Kidney (tissue), 14 donors: ENCODE data around the gene GPC3. TPM values are rescaled to one million over a fixed set of nuclear protein-coding genes. Genes with fewer than 3 reads are reported as not detected.

Experiments used
- DNase-seq, 5 donors: peaks; one replicate each; pipeline ENCODE4 v3.0.0-alpha.2; 2013 to 2020
- FAIRE-seq: peaks from 2 replicates; lab custom pipeline; 2012; peaks lifted over from hg19 to GRCh38; lab: Jason Lieb, UNC
- H3K27ac ChIP-seq, 2 donors: one replicate each; pipeline ENCODE4 v1.7.0; 2013; ENCODE audit warnings: low read depth in 2 of 2, low read length in 2 of 2, inconsistent platforms in 1 of 2
- H3K27me3 ChIP-seq: one replicate; pipeline ENCODE4 v1.7.1; 2013; ENCODE audit warnings: low read length, inconsistent platforms; ENCODE audit not compliant: control insufficient read depth, insufficient read depth
- H3K36me3 ChIP-seq, 3 donors: one replicate each; pipeline versions ENCODE4 v1.7.0 to v1.7.1; 2013; ENCODE audit warnings: low read length in 3 of 3, control low read depth in 1 of 3, inconsistent platforms in 1 of 3; ENCODE audit not compliant: insufficient read depth in 3 of 3, control insufficient read depth in 2 of 3
- H3K4me1 ChIP-seq, 3 donors: one replicate each; pipeline versions ENCODE4 v1.7.0 to v1.7.1; 2013; ENCODE audit warnings: low read length in 3 of 3, inconsistent platforms in 1 of 3, low read depth in 1 of 3; ENCODE audit not compliant: control insufficient read depth in 2 of 3, insufficient read depth in 2 of 3
- H3K4me3 ChIP-seq, 3 donors: one replicate each; pipeline versions ENCODE4 v1.7.0 to v1.8.1; 2013; ENCODE audit warnings: low read length in 3 of 3, control low read depth in 1 of 3, inconsistent platforms in 1 of 3
- H3K9ac ChIP-seq, 3 donors: one replicate each; pipeline versions ENCODE4 v1.7.0 to v1.7.1; 2013; ENCODE audit warnings: low read length in 3 of 3, control low read depth in 1 of 3, inconsistent platforms in 1 of 3
- H3K9me3 ChIP-seq, 3 donors: one replicate each; pipeline versions ENCODE4 v1.7.0 to v1.7.1; 2013; ENCODE audit warnings: low read length in 3 of 3, control low read depth in 1 of 3, inconsistent platforms in 1 of 3; ENCODE audit not compliant: control insufficient read depth in 2 of 3, insufficient read depth in 1 of 3
- CTCF ChIP-seq: IDR thresholded peaks from 3 replicates; pipeline ENCODE4 v1.5.1; 2012; ENCODE audit warnings: mild to moderate bottlenecking, moderate library complexity, borderline replicate concordance; ENCODE audit not compliant: insufficient read depth; ENCODE audit errors: extremely low read depth
- intact Hi-C: fragments of 100-400 bp; cut with DNase I; formaldehyde crosslinking; loops from one replicate; pipeline ENCODE4 v1.11.1; 2022
- polyA plus RNA-seq: library from polyadenylated mRNA; stranded (reverse); fragments of 350-450 nt; fragmentation: Illumina TruSeq; extraction: RNeasy Lipid Tissue Mini Kit (QIAGEN cat#74804); gene quantifications from one replicate; pipeline ENCODE4 v1.2.3, GENCODE V29; 2014; ENCODE audit warnings: low read depth, low replicate concordance; ENCODE audit not compliant: insufficient read depth
- total RNA-seq: library from RNA; stranded (reverse); fragmentation: NEBNext Ultra II Directional; extraction: Animal tissue kit (Norgen Biotek cat#: 25700); gene quantifications from one replicate; pipeline ENCODE4 v1.2.1, GENCODE V29; 2021
- donor health status: control.
- donor health status: control.
- donor health status: control.
- donor health status: control.
- donor health status: control.
- donor health status: DM: yes; HTN: yes; CAD: no.
- donor health status: Normal renal cell carcinoma (clear cell type).

Gene GPC3
- total and polyA plus RNA-seq, 2 donors from 2014 or later, result 43.0 to 52.5 TPM

DNA sequence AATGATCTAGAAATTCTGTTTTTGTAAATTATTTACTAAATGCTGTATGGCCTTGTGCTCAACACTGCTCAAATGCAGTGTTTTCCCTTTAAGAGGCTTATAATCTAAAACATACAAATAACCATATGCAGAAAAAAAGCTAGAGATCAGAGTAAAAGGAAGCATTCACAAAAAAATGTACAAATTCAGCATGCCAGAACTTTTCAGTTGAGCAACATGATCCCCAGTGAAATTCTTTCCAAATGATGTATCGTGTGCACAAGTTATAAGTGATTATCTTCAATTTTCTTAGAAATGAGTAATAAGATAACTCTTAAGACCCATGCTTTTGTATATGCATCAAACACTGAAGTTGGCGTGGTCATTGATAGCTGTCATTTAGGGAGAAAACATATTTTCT, 5.0 kb downstream of the GPC3 start:
- H3K9me3 ChIP-seq, result no peaks in the 10 kb centered on the region
- peaks cover 2% of the 10 kb centered on the region for H3K27me3 ChIP-seq
- H3K4me3 ChIP-seq, result no peak overlapping the region
- DNase-seq (no peak), FAIRE-seq (no peak)
- no peak overlapping the region for H3K9ac ChIP-seq
- intact Hi-C loops, result no loop called here
- H3K36me3 ChIP-seq, result peaks cover 0 to 2% (median 0%) of the 10 kb centered on the region in 3 donors
- no peak overlapping the region for H3K27ac ChIP-seq
- peaks cover 0 to 4% (median 0%) of the 10 kb centered on the region in 3 donors for H3K4me1 ChIP-seq
- no peak for TF ChIP-seq CTCF

- FAIRE-seq (no peak), DNase-seq (no peak)
- Histone ChIP-seq H3K36me3 (peaks cover 0 to 2% (median 0%) of the 10 kb centered on the region in 3 donors), H3K4me3 (no peak overlapping the region), H3K9me3 (no peaks in the 10 kb centered on the region), H3K27me3 (peaks cover 2% of the 10 kb centered on the region), H3K9ac (no peak overlapping the region), H3K4me1 (peaks cover 0 to under 1% (median 0%) of the 10 kb centered on the region in 3 donors), H3K27ac (no peak overlapping the region)
- TF ChIP-seq CTCF, result no peak
- intact Hi-C loops, result no loop called here
Measured at GRCh38 chrX:133979641-133980230, 5.7 kb downstream of the GPC3 start.

- TF ChIP-seq CTCF, result no peak
- no peak for FAIRE-seq
- no peak overlapping the region for H3K9ac ChIP-seq
- peaks cover 2% of the 10 kb centered on the region for H3K27me3 ChIP-seq
- no peak overlapping the region for H3K27ac ChIP-seq
- H3K4me1 ChIP-seq, result peaks cover 0 to 6% (median 0%) of the 10 kb centered on the region in 3 donors
- no peak overlapping the region for H3K4me3 ChIP-seq
- no peaks in the 10 kb centered on the region for H3K36me3 ChIP-seq
- intact Hi-C loops, result no loop called here
- no peak for DNase-seq
- no peaks in the 10 kb centered on the region for H3K9me3 ChIP-seq
Measured at GRCh38 chrX:133973704-133974103, 11.7 kb downstream of the GPC3 start.

- no peaks in the 10 kb centered on the region for H3K9me3 ChIP-seq
- peaks cover 0 to 6% (median 0%) of the 10 kb centered on the region in 3 donors for H3K4me1 ChIP-seq
- no peak for DNase-seq
- intact Hi-C loops, result no loop called here
- no peaks in the 10 kb centered on the region for H3K36me3 ChIP-seq
- no peak overlapping the region for H3K4me3 ChIP-seq
- no peak for TF ChIP-seq CTCF
- no peak overlapping the region for H3K27ac ChIP-seq
- FAIRE-seq, result no peak
- no peaks in the 10 kb centered on the region for H3K27me3 ChIP-seq
- no peak overlapping the region for H3K9ac ChIP-seq
Measured at GRCh38 chrX:133972916-133973315, 12.5 kb downstream of the GPC3 start.
